Liver (tissue), 2 donors: ENCODE results near the gene MFAP5.

ENCODE experiments used
- JUND ChIP-seq, 2 donors: IDR thresholded peaks; 2 replicates each; pipeline ENCODE4 v1.6.1; 2016; ENCODE audit warnings: antibody characterized with exemption in 2 of 2
- MAX ChIP-seq: IDR thresholded peaks from 2 replicates; pipeline ENCODE4 v1.6.1; 2016; ENCODE audit warnings: antibody characterized with exemption
- RAD21 ChIP-seq, 2 donors: IDR thresholded peaks; 2 replicates each; pipeline ENCODE4 v1.6.1; 2016; ENCODE audit warnings: antibody characterized with exemption in 2 of 2, mild to moderate bottlenecking in 2 of 2
- donor health status: healthy.

- TF ChIP-seq RAD21 (IDR thresholded peaks at IDR 0.05), result no peak
- TF ChIP-seq MAX, result no peak
- no peak for TF ChIP-seq JUND (IDR thresholded peaks at IDR 0.05)
These were observed 14.0 kb upstream of the MFAP5 start for GRCh38 chr12:8676651-8677050.
